Neural cell (in vitro differentiated cells): ENCODE measurements around the gene ME3. TPM values are rescaled to one million over a fixed set of nuclear protein-coding genes. Genes with fewer than 3 reads are reported as not detected.

Experiments used
- H2AFZ ChIP-seq: fragments of 200-600, 300-800 bp; sonication (generic), shearing (Covaris generic); 2 replicates; pipeline ENCODE4 v1.6.0; 2014; ENCODE audit warnings: low read depth, mild to moderate bottlenecking, antibody characterized with exemption, low read length, moderate library complexity
- H3F3A ChIP-seq: fragments of 200-600 bp; shearing (Covaris generic); 2 replicates; pipeline ENCODE4 v1.6.1; 2016; ENCODE audit warnings: mild to moderate bottlenecking, moderate library complexity, mixed read lengths, antibody characterized with exemption, low read length; ENCODE audit not compliant: insufficient read depth, poor library complexity, severe bottlenecking
- H3K27ac ChIP-seq: fragments of 200-600, 300-800 bp; sonication (generic), shearing (Covaris generic); 2 replicates; pipeline ENCODE4 v1.5.1; 2014; ENCODE audit warnings: mild to moderate bottlenecking, low read length, moderate library complexity
- H3K27me3 ChIP-seq: fragments of 300-800, 200-600 bp; sonication (generic), shearing (Covaris generic); 2 replicates; pipeline ENCODE4 v1.6.0; 2014; ENCODE audit warnings: mild to moderate bottlenecking, low read depth, low read length, moderate library complexity; ENCODE audit not compliant: insufficient read depth
- H3K36me3 ChIP-seq: fragments of 300-800, 200-600 bp; sonication (generic), shearing (Covaris generic); 2 replicates; pipeline ENCODE4 v1.5.1; 2014; ENCODE audit warnings: mild to moderate bottlenecking, antibody characterized with exemption, low read length, moderate library complexity; ENCODE audit not compliant: insufficient read depth
- H3K4me2 ChIP-seq: fragments of 300-800, 200-600 bp; sonication (generic), shearing (Covaris generic); 2 replicates; pipeline ENCODE4 v1.6.0; 2014; ENCODE audit warnings: mild to moderate bottlenecking, low read length
- H3K4me3 ChIP-seq: fragments of 300-800, 200-600 bp; sonication (generic), shearing (Covaris generic); 2 replicates; pipeline ENCODE4 v1.5.1; 2014; ENCODE audit warnings: mild to moderate bottlenecking, low read length, moderate library complexity
- H3K79me2 ChIP-seq: fragments of 200-600 bp; shearing (Covaris generic); replicated peaks from 2 replicates; pipeline ENCODE4 v1.6.0; 2014; ENCODE audit warnings: mild to moderate bottlenecking, low read length, moderate library complexity; ENCODE audit not compliant: insufficient read depth
- H3K9ac ChIP-seq: fragments of 300-800, 200-600 bp; sonication (generic), shearing (Covaris generic); 2 replicates; pipeline ENCODE4 v1.6.1; 2016; ENCODE audit warnings: mild to moderate bottlenecking, low read length, mixed read lengths
- H3K9me2 ChIP-seq: fragments of 200-600 bp; shearing (Covaris generic); 2 replicates; pipeline ENCODE4 v1.6.1; 2016; ENCODE audit warnings: mild to moderate bottlenecking, low read length, mixed read lengths; ENCODE audit not compliant: insufficient read depth
- H3K9me3 ChIP-seq: fragments of 200-600, 300-800 bp; sonication (generic), shearing (Covaris generic); 2 replicates; pipeline ENCODE4 v1.6.1; 2016; ENCODE audit warnings: mild to moderate bottlenecking, mixed run types, low read length, moderate library complexity, mixed read lengths
- H4K20me1 ChIP-seq: fragments of 200-600 bp; shearing (Covaris generic); 2 replicates; pipeline ENCODE4 v1.6.1; 2016; ENCODE audit warnings: mild to moderate bottlenecking, mixed run types; ENCODE audit not compliant: insufficient read depth
- CTCF ChIP-seq: fragments of 450-650 bp; IDR thresholded peaks from 2 replicates; pipeline ENCODE4 v1.5.1; 2014; ENCODE audit warnings: antibody characterized with exemption, mild to moderate bottlenecking, moderate library complexity; ENCODE audit not compliant: poor library complexity, severe bottlenecking
- EP300 ChIP-seq: fragments of 450-650 bp; conservative IDR thresholded peaks from 2 replicates; pipeline ENCODE4 v1.6.1; 2014; ENCODE audit warnings: antibody characterized with exemption, mild to moderate bottlenecking, moderate library complexity; ENCODE audit not compliant: poor library complexity, severe bottlenecking
- EZH2 ChIP-seq: fragments of 200-600, 300-800 bp; shearing (Covaris generic), sonication (generic); IDR thresholded peaks from 2 replicates; pipeline ENCODE4 v1.6.1; 2014; ENCODE audit warnings: antibody characterized with exemption, low read length, borderline replicate concordance, mild to moderate bottlenecking; ENCODE audit not compliant: insufficient read depth, poor library complexity, severe bottlenecking
- MXI1 ChIP-seq: fragments of 450-650 bp; conservative IDR thresholded peaks from 2 replicates; pipeline ENCODE4 v1.6.1; 2014; ENCODE audit warnings: antibody characterized with exemption, mild to moderate bottlenecking; ENCODE audit not compliant: poor library complexity, severe bottlenecking
- POLR2AphosphoS5 ChIP-seq: IDR thresholded peaks from 2 replicates; pipeline ENCODE4 v1.6.1; 2012
- RAD21 ChIP-seq: fragments of 450-650 bp; conservative IDR thresholded peaks from 2 replicates; pipeline ENCODE4 v1.6.1; 2014; ENCODE audit warnings: antibody characterized with exemption, mild to moderate bottlenecking, moderate library complexity
- REST ChIP-seq: IDR thresholded peaks from 2 replicates; pipeline ENCODE4 v1.6.1; 2012; ENCODE audit warnings: borderline replicate concordance
- SMC3 ChIP-seq: fragments of 450-650 bp; conservative IDR thresholded peaks from 2 replicates; pipeline ENCODE4 v1.6.1; 2014; ENCODE audit warnings: antibody characterized with exemption, mild to moderate bottlenecking, moderate library complexity; ENCODE audit not compliant: poor library complexity
- TAF1 ChIP-seq: IDR thresholded peaks from 2 replicates; pipeline ENCODE4 v1.6.1; 2012; ENCODE audit warnings: low read depth
- polyA plus RNA-seq: library from polyadenylated mRNA; depleted of rRNA; stranded (reverse); fragments of >200 nt; gene quantifications from 2 replicates; pipeline ENCODE4 v1.2.3, GENCODE V29; 2014

ME3 gene
- polyA plus RNA-seq, 1 donor from 2014 or later: 2.1 TPM

DNA sequence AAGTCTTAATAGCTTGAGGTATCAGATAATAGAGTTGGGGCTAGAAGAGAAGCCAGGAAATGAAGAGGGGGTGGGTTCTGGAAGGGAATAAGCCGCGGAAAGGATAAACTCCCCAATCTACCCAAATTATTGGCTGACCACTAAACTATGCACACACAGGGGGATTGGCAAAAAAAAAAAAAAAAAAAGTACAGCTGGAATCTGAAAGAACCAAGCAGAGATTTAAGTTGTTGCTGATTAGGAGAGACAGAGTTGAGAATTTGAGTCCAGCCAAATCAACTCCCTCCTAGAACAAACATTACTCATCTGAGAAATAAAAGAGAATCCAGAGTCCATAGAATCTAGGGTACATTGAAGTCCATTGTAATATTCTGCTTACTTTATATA, 162.8 kb downstream of the ME3 start:
- H3K4me2 ChIP-seq: no peak overlapping the region
- H3K36me3 ChIP-seq: no peaks in the 10 kb centered on the region
- no peaks in the 10 kb centered on the region for H3F3A ChIP-seq
- no peaks in the 10 kb centered on the region for H3K9me3 ChIP-seq
- no peaks in the 10 kb centered on the region for H3K79me2 ChIP-seq
- H4K20me1 ChIP-seq: no peaks in the 10 kb centered on the region
- H3K9ac ChIP-seq: no peak overlapping the region
- H2AFZ ChIP-seq: no peak overlapping the region
- no peaks in the 10 kb centered on the region for H3K27me3 ChIP-seq
- H3K9me2 ChIP-seq: no peaks in the 10 kb centered on the region
- TF ChIP-seq MXI1 (no peak), POLR2AphosphoS5 (no peak), EZH2 (no peak), TAF1 (no peak), EP300 (no peak), CTCF (no peak), SMC3 (no peak), RAD21 (no peak), REST (no peak)
- no peak overlapping the region for H3K4me3 ChIP-seq
- no peak overlapping the region for H3K27ac ChIP-seq

GRCh38 chr11:86508604-86509587, 163.5 kb downstream of the ME3 start:
- TF ChIP-seq TAF1 (no peak), MXI1 (no peak), EZH2 (no peak), RAD21 (no peak), REST (no peak)
- Histone ChIP-seq H3K4me3 (no peak overlapping the region), H3K36me3 (no peaks in the 10 kb centered on the region)

More at GRCh38 chr11:86508604-86509587, 163.5 kb downstream of the ME3 start:
- H3K9me2 ChIP-seq: no peaks in the 10 kb centered on the region
- H2AFZ ChIP-seq: no peak overlapping the region
- H3F3A ChIP-seq: no peaks in the 10 kb centered on the region
- H3K9ac ChIP-seq: no peak overlapping the region
- no peak overlapping the region for H3K4me2 ChIP-seq
- no peak overlapping the region for H3K27ac ChIP-seq
- H3K27me3 ChIP-seq: no peaks in the 10 kb centered on the region
- H3K9me3 ChIP-seq: no peaks in the 10 kb centered on the region
- H4K20me1 ChIP-seq: no peaks in the 10 kb centered on the region
- no peaks in the 10 kb centered on the region for H3K79me2 ChIP-seq
